NCI-H1105 (cell line): ENCODE results near the gene D2HGDH.
"Not testable (repeated sequence)": the region's sequence is repeated elsewhere in the genome, so short reads cannot be mapped to it uniquely, and the experiment has no call there.

Source experiments
- DNase-seq: peaks from one replicate; lab custom pipeline; 2025; lab: John Stamatoyannopoulos, UW

Gene D2HGDH

GRCh38 chr2:241724975-241725870, 9.2 kb upstream of the D2HGDH start:
- DNase-seq, result peak; percentile 0

GRCh38 chr2:241726459-241726858, 8.0 kb upstream of the D2HGDH start:
- peak; percentile 24 for DNase-seq

GRCh38 chr2:241728000-241728399, 6.4 kb upstream of the D2HGDH start:
- DNase-seq, result no peak

GRCh38 chr2:241728627-241729026, 5.8 kb upstream of the D2HGDH start:
- DNase-seq, result no peak

- DNase-seq, result no peak
These were observed 4.6 kb upstream of the D2HGDH start for GRCh38 chr2:241729868-241730267.

GRCh38 chr2:241730671-241731293, 3.6 kb upstream of the D2HGDH start:
- DNase-seq, result no peak

GRCh38 chr2:241732513-241733186, 1.8 kb upstream of the D2HGDH start:
- DNase-seq, result not testable (repeated sequence)

- peak; percentile 10 for DNase-seq
These were observed 831 bp upstream of the D2HGDH start for GRCh38 chr2:241733391-241734207.

- no peak for DNase-seq
These were observed 293 bp upstream of the D2HGDH start for GRCh38 chr2:241734208-241734466.

- DNase-seq, result no peak
These were observed 1.7 kb downstream of the D2HGDH start for GRCh38 chr2:241736111-241736510.

GRCh38 chr2:241738040-241738686, 3.7 kb downstream of the D2HGDH start:
- no peak for DNase-seq

GRCh38 chr2:241739177-241739576, 4.7 kb downstream of the D2HGDH start:
- DNase-seq, result no peak

GRCh38 chr2:241739651-241740050, 5.2 kb downstream of the D2HGDH start:
- DNase-seq, result no peak

GRCh38 chr2:241741016-241741415, 6.6 kb downstream of the D2HGDH start:
- no peak for DNase-seq

GRCh38 chr2:241742320-241742939, 8.0 kb downstream of the D2HGDH start:
- no peak for DNase-seq

GRCh38 chr2:241743008-241743407, 8.6 kb downstream of the D2HGDH start:
- not testable (repeated sequence) for DNase-seq

GRCh38 chr2:241743620-241744019, 9.2 kb downstream of the D2HGDH start:
- DNase-seq, result no peak

- no peak for DNase-seq
These were observed 9.8 kb downstream of the D2HGDH start for GRCh38 chr2:241744028-241744754.

GRCh38 chr2:241745276-241745675, 10.8 kb downstream of the D2HGDH start:
- no peak for DNase-seq

- DNase-seq, result no peak
These were observed 11.7 kb downstream of the D2HGDH start for GRCh38 chr2:241746084-241746483.
